Measurements from ENCODE around the gene PCED1A.

Gene PCED1A, protein sequence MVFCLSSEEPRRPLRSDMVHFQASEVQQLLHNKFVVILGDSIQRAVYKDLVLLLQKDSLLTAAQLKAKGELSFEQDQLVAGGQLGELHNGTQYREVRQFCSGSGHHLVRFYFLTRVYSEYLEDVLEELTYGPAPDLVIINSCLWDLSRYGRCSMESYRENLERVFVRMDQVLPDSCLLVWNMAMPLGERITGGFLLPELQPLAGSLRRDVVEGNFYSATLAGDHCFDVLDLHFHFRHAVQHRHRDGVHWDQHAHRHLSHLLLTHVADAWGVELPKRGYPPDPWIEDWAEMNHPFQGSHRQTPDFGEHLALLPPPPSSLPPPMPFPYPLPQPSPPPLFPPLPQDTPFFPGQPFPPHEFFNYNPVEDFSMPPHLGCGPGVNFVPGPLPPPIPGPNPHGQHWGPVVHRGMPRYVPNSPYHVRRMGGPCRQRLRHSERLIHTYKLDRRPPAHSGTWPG

DNA sequence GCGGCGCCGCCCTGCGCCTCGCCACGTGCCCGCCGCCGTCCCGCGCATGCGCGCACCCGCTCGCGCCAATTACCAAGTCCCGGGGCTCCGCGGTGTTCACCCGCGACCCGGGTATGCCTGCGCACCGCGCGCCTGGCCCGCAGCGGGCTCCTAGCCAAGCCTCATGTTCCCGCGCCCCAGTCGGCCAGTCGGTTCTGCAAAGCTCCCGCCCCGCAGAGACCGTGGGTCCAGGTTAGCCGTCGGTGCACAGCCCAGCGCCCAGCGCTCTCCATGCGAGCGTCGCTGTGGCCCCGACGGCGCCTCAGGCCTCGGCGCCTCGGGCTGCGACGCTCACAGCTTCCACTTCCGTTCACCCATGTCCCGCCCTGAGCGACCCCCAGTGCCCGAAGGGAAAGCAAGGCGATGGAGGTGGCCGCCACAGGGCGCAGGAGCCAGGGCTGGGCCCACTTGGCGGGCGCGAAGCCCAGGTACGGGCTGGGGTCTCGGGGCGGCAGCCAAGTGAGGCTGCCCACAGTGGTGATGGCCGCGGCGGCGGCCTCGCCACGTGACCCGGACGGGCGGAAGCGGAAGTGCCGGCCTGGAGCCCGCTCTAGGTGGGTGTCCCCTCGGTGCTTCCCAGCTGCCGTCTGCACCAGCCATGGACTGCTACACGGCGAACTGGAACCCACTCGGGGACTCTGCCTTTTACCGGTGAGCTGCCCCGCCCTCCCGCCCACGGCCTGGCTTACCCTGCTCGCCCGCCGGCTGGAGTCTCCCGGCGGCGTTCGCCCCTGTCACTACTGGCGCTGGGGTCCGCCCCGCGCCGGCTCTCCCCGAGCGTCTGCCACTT is at the start of gene PCED1A, which contains the start of gene VPS16:
Gene PCED1A (minus strand): TSS at position 518 of the 829 bp plus-strand sequence. CDS start 743 bp downstream, outside the sequence.
Gene VPS16 (plus strand): TSS at position 608 of the 829 bp plus-strand sequence. CDS start 30 bp downstream, at position 638.
- peak; percentile 93 for DNase-seq

DNA sequence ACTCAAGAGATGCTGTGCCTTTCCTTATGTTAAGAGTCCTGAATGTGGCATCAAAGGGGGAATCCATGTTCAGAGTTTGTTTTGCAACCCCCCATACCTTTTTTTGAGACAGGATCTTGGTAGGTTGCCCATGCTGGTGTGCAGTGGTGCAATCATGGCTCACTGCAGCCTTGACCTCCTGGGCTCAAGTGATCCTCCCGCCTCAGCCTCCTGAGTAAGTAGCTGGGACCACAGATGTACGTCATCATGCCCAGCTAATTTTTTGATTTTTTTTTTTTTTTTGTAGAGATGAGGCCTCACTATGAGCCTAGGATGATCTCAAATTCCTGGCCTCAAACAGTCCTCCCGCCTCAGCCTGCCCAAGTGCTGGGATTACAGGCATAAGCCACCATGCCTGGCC is 49.3 kb upstream of the PCED1A start:
- DNase-seq, result no peak

DNA sequence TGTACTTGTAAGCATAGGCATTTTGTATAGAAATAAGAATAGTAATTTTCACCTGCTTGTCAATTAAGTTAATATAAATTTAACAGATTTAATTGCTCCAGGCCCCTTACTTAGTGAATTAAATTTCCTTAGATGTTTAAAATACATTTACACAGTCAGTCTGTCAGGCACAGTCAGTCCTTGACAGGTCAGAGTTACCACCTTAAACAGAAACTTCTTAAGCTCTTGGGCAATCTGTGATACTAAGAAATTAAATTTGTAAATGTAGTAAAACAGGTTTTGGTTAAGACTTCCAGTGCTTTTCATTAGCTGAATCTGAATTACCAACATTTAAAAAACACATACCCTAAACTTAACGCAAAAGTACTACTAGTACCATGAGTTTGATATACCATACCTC is 48.8 kb upstream of the PCED1A start:
- DNase-seq, result no peak

DNA sequence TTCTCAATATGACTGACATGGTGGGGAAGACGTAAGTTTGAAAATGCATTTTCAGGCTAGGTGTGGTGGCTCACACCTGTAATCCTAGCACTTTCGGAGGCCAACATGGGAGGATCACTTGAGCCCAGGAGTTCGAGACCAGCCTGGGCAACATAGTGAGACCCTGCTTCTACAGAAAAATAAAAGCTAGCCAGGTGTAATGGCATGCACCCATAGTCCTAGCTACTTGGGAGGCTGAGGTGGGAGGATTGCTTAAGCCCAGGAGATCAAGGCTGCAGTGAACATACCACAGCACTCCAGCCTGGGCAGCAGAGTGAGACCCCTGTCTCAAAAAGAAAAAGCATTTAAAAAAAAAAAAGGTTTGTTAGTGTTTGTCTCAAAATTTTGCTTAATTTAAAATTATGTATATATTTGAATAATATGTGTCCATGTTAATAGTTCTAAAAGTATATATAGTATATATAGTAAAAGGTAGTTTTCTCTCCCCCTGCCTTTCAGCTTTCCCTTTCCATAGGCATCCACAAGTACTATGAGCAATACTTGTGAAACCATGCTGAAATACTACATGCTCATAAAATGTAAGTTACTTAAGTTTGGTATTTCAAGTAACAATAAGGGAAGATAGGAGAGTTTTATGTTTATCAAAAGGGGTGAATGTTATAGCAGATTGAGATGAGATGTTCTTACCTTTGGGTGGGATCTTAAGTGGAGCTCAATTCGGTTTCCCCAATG is 47.9 kb upstream of the PCED1A start:
- no peak for DNase-seq

DNA sequence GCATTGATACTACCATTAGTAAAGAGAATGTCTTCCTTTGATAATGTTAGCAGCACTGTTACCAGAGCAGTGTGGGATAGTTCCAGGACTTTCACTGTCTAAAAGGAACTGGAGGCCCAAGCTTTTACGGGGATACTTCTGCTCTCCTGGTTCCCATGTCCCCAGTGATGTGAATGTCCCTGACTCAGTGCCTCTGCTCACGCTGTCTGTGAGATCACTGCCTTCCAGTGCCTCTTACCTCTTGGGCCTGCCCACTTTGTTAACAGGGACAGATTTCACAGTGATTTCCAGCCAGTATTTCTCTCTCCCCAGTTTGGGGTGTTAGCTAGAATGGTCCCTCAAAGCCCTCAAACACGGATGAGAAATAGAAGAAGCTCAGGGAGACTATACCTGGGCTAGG is 47.3 kb upstream of the PCED1A start:
- DNase-seq, result no peak

DNA sequence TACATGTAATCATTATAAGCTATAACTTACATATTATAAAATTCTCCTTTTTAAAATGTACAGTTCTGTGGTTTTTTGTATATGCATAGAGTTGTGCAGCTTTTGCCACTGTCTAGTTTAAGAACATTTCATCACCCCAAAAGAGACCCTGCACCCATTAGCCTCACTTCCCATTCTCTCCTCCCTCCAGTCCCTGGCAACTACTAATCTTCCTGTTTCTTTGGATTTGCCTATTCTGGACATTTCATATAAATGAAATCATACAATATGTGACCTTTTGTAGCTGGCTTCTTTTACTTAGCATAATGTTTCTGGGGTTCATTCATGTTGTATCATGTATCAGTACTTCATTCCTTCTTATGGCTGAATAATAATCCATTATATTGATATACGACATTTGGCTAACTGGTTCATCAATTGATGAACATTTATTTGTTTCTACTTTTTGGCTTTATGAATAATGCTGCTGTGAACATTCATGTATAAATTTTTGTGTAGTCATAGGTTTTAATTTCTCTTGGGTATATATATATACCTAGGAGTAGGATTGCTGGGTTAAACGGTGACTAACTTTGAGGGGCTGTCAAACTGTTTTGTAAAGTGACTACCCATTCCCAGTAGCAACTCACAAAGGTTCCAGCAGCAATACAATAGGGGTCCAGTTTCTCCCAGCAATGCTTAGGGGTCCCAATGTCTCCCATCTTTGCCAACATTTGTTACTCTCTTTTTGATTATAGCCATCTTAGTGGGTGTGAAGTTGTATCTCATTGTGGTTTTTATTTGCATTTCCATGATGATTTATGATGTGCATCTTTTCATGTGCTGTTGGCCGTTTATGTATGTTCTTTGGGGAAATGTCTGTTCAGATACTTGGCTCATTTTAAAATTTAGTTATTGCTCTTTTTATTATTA is 43.5 kb upstream of the PCED1A start:
- DNase-seq, result no peak

DNA sequence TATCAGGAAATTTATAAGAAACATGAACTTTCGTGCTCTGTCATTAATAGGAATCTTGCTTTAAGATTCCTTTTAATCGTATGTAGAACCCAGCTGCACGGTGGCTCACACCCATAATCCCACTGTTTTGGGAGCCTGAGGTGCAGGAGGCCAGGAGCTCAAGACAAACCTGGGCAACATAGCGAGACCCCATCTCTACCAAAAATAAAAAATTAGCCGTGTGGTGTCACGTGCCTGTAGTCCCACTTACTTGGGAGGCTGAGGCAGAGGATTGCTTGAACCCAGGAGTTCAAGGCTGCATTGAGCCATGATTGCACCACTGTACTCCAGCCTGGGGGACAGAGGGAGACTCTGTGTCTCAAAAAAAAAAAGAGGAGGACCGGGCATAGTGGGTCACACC is 40.2 kb upstream of the PCED1A start:
- no peak for DNase-seq

DNA sequence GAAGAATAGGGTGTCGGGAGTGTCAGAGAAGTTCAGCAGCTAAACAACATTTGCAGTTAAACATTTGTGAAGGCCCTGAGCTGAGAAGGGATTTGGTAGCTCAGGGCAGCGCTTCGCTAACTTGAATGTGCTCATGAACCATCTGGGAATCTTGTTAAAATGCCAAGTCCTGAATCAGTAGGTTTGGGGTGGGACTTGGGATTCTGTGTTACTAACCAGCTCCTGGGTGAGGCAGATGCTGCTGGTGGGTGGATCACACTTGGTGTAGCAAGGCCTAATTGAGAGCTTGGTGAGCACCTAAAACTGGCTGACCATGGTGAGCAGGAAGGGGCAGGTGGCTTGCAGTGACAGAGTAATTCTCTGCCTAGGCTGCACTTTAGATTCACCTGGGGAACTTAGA is 38.7 kb upstream of the PCED1A start:
- no peak for DNase-seq

DNA sequence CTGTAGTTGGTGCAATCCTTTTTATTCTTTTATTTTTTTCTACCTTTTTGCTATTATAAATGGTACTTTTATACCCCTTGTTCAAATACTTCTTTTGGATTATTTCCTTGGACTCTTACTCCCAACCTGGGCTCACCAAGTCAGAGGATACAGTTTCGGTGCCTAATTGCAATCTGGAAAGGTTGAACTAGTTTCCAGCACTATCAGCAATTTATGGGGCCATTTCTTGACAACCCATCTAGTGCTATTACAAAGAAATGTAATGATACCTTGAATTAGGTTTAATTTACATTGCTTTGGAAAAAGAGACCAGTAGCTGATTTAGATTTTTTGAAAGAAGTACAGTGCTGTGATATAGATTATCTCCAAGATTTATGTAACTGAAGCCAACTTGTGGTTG is 38.1 kb upstream of the PCED1A start:
- DNase-seq, result no peak

DNA sequence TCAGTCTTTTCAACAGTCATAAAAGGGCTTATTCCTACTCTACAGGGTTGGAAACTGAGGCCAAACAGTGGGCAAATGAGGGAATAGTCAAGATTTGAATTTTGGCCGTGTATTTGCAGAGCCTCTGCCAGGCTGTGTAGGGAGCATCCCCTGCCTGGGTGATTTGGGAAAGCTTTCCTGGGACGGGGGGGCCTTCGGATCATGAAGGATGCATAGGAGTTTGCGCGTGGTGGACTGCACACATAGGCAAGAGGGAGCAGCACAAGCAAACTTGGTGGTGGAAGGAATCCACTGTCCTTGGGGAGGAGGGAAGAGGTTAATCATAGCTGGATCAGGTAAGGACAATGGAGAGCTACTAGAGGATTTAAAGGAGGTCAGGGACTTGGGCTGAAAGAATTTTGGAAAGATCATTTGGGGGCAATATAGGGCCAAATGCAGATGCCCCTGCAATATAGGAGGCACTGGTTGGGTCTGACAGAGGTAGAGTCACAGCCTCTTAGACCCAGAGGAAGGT is 35.3 kb upstream of the PCED1A start:
- DNase-seq, result no peak

DNA sequence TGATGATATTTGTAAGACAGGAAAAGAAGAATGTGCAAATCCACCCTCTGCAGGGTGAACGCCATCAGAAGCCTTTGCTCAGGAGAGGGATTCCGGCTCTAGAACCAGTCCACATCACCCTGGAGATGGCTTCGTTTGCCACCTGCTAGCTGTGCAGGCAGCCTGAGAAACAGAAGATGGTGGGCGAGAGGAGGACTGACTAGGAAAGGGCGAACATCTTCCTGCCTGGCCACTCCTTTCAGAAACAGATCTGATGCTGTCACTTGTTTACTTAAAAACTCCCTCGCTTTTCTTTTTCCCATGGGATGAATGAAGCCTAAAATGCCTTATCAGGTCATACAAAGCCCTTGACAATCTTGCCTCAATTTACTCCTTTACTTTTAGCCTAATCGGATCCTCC is 34.0 kb upstream of the PCED1A start:
- DNase-seq, result peak; percentile 35

DNA sequence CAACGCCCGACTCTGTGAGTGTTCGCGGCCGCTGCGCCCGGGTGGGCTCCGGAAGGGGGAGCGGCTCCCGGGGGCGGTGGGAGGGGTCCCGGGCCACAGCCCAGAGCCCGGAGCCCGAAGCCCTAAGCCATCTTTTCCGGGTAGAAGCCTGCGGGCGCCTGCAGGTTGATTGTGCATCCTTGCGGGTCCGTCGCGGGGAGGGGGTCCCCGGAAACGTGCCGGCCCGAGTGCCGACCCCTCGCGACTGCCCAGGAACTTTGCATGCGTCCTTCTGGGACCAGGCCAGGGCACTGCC is 33.2 kb upstream of the PCED1A start:
- DNase-seq, result peak; percentile 72

DNA sequence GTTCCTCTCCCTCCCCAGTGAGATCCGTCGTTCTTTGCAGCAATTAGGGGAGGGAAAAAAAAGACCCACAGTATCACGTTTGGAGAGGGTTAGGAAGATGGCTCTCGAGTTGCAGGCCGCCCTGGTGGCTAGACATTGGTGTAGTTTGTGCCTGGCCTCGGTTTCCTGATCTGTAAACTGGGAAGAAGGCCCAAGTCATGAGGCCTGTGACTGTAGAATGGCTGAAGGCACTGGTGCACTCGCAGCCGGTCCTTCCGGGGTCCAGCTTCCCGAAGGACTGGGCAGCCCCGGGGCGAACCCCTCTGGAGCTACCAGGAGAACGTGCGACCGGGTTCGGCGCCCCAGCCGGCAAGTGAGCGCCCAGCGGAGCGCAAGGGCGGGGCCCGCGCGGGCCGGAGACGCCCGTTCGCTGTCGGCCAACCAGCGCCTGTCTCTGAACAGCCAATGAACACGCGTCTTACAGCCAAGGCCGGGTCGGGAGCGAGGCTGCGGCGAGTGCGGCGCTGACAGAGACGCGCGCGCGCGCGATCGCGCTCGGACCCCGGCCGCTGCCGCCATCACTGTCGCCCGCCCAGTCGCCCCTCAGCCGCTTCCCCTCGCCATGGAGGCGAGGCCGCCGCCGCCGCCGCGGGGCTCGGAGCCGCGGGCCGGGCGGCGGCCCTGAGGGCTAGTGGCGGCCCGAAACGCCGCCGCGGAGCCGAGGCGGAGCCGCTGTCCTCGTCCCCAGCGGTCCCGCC is 32.7 kb upstream of the PCED1A start, which contains the start of gene PTPRA:
Gene PTPRA (plus strand): TSS at position 472 of the 737 bp plus-strand sequence. CDS start 90,797 bp downstream, outside the sequence.
- DNase-seq, result peak; percentile 95

DNA sequence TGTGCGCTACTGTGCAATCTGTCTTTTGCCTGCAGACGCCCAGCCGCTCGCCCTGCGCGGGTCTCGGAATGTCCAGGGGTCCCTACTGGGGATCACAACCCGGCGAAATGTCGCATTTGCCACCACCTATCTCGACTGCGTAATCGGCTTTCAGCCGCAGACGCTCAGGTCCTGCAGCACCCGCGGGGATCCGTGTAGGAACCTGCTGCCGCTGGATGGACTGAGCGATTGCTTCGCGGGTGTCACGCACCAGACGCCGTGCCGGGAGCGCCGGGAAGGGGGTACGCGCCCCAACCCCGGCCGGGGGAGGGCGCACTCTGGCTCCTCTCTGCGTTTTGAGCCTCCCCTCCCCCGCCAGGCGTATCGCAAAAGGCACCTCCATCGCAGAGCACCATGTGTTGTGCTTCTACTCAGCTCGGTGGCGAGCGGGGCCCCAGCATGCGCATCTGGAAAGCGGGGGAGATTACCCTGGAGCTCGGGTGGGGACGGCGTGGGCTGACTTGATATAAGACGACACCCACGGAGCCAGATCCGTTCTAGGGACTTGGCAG is 32.1 kb upstream of the PCED1A start:
- DNase-seq, result peak; percentile 88

DNA sequence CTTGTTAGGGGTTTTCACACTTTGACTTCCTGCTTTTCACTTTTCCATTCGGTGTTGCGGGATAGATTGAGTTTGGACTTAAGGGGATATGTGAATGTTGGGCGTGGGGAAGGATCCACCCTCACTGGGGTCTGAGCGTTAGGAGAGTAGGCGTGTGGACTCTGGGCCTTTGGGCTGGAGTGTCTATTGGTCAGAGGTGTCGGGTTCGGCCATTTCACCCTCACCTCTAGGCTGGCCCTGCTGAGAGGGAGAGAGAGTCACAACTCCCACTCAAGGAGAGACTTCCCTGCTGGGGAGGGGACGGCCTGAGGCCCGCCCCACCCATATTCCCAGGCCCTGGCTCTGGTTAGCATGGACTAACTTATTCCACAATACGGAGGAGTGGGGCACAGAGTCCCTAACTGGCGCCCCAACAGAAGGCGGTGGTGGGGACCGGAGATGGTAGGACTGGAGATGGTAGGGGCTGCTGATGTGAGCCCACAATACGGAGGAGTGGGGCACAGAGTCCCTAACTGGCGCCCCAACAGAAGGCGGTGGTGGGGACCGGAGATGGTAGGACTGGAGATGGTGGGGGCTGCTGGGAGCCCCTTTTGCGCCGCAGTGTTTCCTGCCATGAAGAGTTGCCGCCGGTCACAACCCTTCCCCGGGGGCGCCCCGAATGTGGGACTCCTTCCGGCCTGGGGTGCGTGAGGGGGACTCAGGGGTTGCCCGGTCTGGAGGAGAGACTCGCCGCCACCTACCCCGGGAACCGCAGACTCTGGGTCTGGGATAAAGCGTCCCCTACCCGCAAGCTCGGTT is 31.4 kb upstream of the PCED1A start:
- peak; percentile 59 for DNase-seq

DNA sequence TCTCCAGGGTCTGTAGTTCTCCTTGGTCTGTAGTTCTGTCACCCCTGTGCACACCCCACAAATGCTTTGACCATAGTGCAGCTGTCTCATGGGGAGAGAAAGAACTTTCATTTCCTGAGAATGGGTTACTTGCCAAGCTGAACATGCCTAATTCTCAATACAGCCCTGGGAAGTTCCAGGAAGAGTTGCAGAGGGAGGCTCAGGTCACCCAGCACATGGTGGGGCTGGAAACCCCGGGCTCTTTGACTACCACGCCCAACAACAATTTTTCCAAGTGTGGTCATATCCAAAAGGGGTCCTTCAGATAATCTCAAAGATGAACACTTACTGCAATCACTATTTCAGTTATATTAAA is 30.6 kb upstream of the PCED1A start:
- DNase-seq, result peak; percentile 18

DNA sequence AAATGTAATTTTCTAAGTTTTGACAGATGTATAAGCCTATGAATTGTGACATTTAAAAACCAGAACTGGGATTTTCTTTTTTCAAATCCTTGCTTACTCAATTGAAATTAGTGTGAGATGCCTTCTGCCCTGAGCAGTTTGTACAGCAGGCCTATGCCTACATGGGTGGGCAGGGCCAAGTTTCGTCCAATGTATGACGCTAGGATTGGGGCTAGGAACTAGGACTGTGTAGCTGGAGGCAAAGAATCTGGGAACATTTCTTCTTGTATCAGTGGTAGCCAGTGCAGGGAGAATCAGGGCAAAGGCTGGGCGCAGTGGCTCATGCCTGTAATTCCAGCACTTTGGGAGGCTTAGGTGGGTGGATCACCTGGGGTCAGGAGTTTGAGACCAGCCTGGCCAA is 28.9 kb upstream of the PCED1A start:
- no peak for DNase-seq

DNA sequence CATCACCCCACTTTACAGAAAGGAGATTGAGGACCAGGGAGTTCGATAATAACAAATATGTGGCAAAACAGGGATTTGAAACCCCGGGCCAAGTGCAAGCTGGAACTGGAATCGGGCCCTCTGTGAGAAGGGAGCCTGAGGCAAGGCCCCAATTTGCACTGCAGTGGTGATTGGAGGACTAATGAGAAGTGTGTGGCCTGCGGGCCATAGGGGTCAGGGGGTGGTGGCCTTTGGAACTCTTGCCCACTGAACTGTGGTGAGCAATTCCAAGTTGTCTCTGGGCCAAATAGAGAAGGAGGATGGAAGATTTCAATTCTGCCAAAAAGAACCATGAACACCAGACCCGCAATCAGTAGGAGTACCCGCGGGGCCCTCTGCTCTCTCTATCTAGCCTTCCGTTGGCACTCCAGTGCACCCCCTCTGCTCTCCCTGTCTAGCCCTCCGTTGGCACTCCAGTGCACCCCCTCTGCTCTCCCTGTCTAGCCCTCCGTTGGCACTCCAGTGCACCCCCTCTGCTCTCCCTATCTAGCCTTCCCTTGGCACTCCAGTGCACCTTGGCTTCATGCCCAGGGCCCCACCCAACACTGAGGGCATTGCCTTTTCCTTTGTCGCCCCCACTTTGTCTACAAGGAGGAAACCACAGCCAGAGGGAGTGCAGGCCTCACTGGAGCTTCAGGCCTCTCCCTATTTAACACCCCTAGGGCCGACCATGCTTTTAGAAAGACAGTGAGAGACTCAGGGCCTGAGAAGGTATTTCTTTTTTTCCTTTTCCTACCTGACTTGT is 26.8 kb upstream of the PCED1A start:
- no peak for DNase-seq

DNA sequence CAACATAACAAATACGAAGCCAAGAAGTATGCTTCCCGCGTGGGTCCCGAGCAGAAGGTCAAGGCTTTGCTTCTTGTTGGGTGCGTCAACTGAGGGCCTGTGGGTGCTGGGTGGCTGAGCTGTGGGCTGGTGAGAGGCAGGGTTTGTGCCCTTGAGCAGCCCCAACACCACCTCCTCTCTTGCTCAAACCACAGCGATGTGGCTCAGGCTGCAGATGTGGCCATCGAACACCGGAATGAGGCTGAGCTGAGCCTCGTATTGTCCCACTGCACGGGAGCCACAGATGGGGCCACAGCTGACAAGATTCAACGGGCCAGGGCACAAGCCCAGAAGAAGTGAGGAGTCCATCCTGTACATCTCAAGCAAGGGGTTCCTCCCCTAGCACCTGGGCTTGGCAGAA is 25.8 kb upstream of the PCED1A start:
- DNase-seq, result no peak

All from stimulated activated CD4-positive, alpha-beta T cell treated with anti-CD3 and anti-CD28 coated beads, Interleukin-15, amount 100 ng/mL, for 24 hours (primary cell).